Measurements from ENCODE around the gene CMTM5.

The CMTM5 gene

GRCh38 chr14:23344481-23344880 is 32.4 kb upstream of the CMTM5 start:
- Histone ChIP-seq H3K27ac (ENCODE audit: poor library complexity, severe bottlenecking) (no peak overlapping the region), H3K9me3 (ENCODE audit: severe bottlenecking) (peaks cover 4% of the 10 kb centered on the region), H3K27me3 (ENCODE audit: insufficient read depth, poor library complexity, severe bottlenecking) (no peaks in the 10 kb centered on the region), H3K36me3 (ENCODE audit: low read depth) (no peaks in the 10 kb centered on the region), H3K4me1 (ENCODE audit: insufficient read depth, poor library complexity, severe bottlenecking) (no peaks in the 10 kb centered on the region), H3K4me3 (ENCODE audit: severe bottlenecking) (no peak overlapping the region)
- DNase-seq (ENCODE audit: low spot score) (no peak), ATAC-seq (ENCODE audit: low read depth) (no peak)
- TF ChIP-seq CTCF (IDR thresholded peaks at IDR 0.05; ENCODE audit: poor library complexity, severe bottlenecking) = peak; percentile 10

GRCh38 chr14:23345987-23346692 is 30.7 kb upstream of the CMTM5 start:
- Histone ChIP-seq H3K27ac (ENCODE audit: poor library complexity, severe bottlenecking) (no peak overlapping the region), H3K4me3 (ENCODE audit: severe bottlenecking) (no peak overlapping the region), H3K27me3 (ENCODE audit: insufficient read depth, poor library complexity, severe bottlenecking) (no peaks in the 10 kb centered on the region), H3K9me3 (ENCODE audit: severe bottlenecking) (no peaks in the 10 kb centered on the region), H3K36me3 (ENCODE audit: low read depth) (no peaks in the 10 kb centered on the region), H3K4me1 (ENCODE audit: insufficient read depth, poor library complexity, severe bottlenecking) (no peaks in the 10 kb centered on the region)
- ATAC-seq (ENCODE audit: low read depth) = no peak; the same call in 2 of the 3 replicates
- DNase-seq (ENCODE audit: low spot score) = no peak
- no peak for TF ChIP-seq CTCF (IDR thresholded peaks at IDR 0.05; ENCODE audit: poor library complexity, severe bottlenecking)

GRCh38 chr14:23346693-23347405 is 30.0 kb upstream of the CMTM5 start:
- H3K9me3 ChIP-seq (ENCODE audit: severe bottlenecking) = no peaks in the 10 kb centered on the region
- no peaks in the 10 kb centered on the region for H3K36me3 ChIP-seq (ENCODE audit: low read depth)
- no peak overlapping the region for H3K27ac ChIP-seq (ENCODE audit: poor library complexity, severe bottlenecking)
- H3K4me3 ChIP-seq (ENCODE audit: severe bottlenecking) = no peak overlapping the region
- no peaks in the 10 kb centered on the region for H3K27me3 ChIP-seq (ENCODE audit: insufficient read depth, poor library complexity, severe bottlenecking)
- ATAC-seq (ENCODE audit: low read depth) (no peak), DNase-seq (ENCODE audit: low spot score) (no peak)
- no peaks in the 10 kb centered on the region for H3K4me1 ChIP-seq (ENCODE audit: insufficient read depth, poor library complexity, severe bottlenecking)
- TF ChIP-seq CTCF (IDR thresholded peaks at IDR 0.05; ENCODE audit: poor library complexity, severe bottlenecking) = no peak

- Histone ChIP-seq H3K4me1 (ENCODE audit: insufficient read depth, poor library complexity, severe bottlenecking) (no peaks in the 10 kb centered on the region), H3K9me3 (ENCODE audit: severe bottlenecking) (no peaks in the 10 kb centered on the region), H3K36me3 (ENCODE audit: low read depth) (no peaks in the 10 kb centered on the region), H3K27me3 (ENCODE audit: insufficient read depth, poor library complexity, severe bottlenecking) (no peaks in the 10 kb centered on the region), H3K27ac (ENCODE audit: poor library complexity, severe bottlenecking) (no peak overlapping the region), H3K4me3 (ENCODE audit: severe bottlenecking) (no peak overlapping the region)
- ATAC-seq (ENCODE audit: low read depth) (no peak), DNase-seq (ENCODE audit: low spot score) (no peak)
- no peak for TF ChIP-seq CTCF (IDR thresholded peaks at IDR 0.05; ENCODE audit: poor library complexity, severe bottlenecking)
These were observed 29.2 kb upstream of the CMTM5 start for GRCh38 chr14:23347406-23348296.
